GM18519 (cell line): ENCODE measurements around the gene INO80B.
"Not testable (repeated sequence)": the region's sequence is repeated elsewhere in the genome, so short reads cannot be mapped to it uniquely, and the experiment has no call there.

Source experiments
- ATAC-seq: cut with Tn5 transposase; IDR thresholded peaks from one replicate; pipeline ENCODE4 v1.9.1; 2021; ENCODE audit warnings: mild to moderate bottlenecking, moderate library complexity; ENCODE audit not compliant: unreplicated experiment, low FRiP score

Gene INO80B

GRCh38 chr2:74472086-74472944, 17.4 kb downstream of the INO80B start, which contains the start of gene MRPL53:
Gene MRPL53 (minus strand): TSS chr2:74472680. CDS start chr2:74472660, 20 bp downstream.
- ATAC-seq, result peak; percentile 57

GRCh38 chr2:74472945-74473258, 18.0 kb downstream of the INO80B start:
- no peak for ATAC-seq

GRCh38 chr2:74474481-74474880, 19.6 kb downstream of the INO80B start:
- no peak for ATAC-seq

GRCh38 chr2:74474899-74475298, 20.0 kb downstream of the INO80B start:
- no peak for ATAC-seq

GRCh38 chr2:74481431-74481830, 26.5 kb downstream of the INO80B start:
- no peak for ATAC-seq

- ATAC-seq, result peak; percentile 34
These were observed 27.3 kb downstream of the INO80B start for GRCh38 chr2:74481961-74482800.

- ATAC-seq, result peak; percentile 67
These were observed 28.2 kb downstream of the INO80B start, which contains the start of the genes CCDC142 and TTC31 for GRCh38 chr2:74482801-74483674. Gene CCDC142 (minus strand): TSS chr2:74482998. CDS start chr2:74482837, 161 bp downstream. Gene TTC31 (plus strand): TSS chr2:74483081. CDS start chr2:74483096, 15 bp downstream.

GRCh38 chr2:74483675-74484164, 28.8 kb downstream of the INO80B start:
- not testable (repeated sequence) for ATAC-seq

- no peak for ATAC-seq
These were observed 31.3 kb downstream of the INO80B start for GRCh38 chr2:74486141-74486540.

GRCh38 chr2:74488643-74489481, 34.0 kb downstream of the INO80B start:
- no peak for ATAC-seq

- no peak for ATAC-seq
These were observed 35.0 kb downstream of the INO80B start for GRCh38 chr2:74489906-74490305.

GRCh38 chr2:74491648-74492544, 37.0 kb downstream of the INO80B start:
- no peak for ATAC-seq

- no peak for ATAC-seq
These were observed 38.7 kb downstream of the INO80B start for GRCh38 chr2:74493546-74493945.

GRCh38 chr2:74495440-74495839, 40.6 kb downstream of the INO80B start:
- no peak for ATAC-seq

GRCh38 chr2:74496997-74497776, 42.3 kb downstream of the INO80B start:
- ATAC-seq, result no peak

GRCh38 chr2:74497777-74498499, 43.1 kb downstream of the INO80B start:
- no peak for ATAC-seq
